NCI-H1092 treated with DMSO at 0.1 percent for 48 hours (cell line): ENCODE results near the gene NEDD9.

ENCODE experiments used
- DNase-seq: peaks from one replicate; lab custom pipeline; 2025; lab: John Stamatoyannopoulos, UW

NEDD9 gene

DNA sequence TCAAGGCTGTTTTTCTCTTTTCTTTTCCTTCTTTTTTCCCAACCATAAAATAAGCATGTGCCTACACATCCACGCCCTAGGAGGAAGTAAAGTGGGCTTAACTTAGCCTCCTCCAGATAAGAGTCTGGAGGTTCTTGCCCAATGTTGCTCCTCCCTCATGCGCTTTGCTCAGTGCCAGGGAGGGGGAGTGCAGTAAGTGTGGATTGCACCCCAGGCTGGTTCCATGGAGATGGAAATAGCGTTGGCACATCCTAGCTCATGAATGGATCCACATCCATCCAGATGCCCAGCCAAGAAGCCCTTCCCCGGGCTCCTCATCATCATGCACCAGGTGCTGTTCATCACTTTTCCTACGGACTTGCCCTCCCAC, 58.2 kb downstream of the NEDD9 start:
- no peak for DNase-seq

DNA sequence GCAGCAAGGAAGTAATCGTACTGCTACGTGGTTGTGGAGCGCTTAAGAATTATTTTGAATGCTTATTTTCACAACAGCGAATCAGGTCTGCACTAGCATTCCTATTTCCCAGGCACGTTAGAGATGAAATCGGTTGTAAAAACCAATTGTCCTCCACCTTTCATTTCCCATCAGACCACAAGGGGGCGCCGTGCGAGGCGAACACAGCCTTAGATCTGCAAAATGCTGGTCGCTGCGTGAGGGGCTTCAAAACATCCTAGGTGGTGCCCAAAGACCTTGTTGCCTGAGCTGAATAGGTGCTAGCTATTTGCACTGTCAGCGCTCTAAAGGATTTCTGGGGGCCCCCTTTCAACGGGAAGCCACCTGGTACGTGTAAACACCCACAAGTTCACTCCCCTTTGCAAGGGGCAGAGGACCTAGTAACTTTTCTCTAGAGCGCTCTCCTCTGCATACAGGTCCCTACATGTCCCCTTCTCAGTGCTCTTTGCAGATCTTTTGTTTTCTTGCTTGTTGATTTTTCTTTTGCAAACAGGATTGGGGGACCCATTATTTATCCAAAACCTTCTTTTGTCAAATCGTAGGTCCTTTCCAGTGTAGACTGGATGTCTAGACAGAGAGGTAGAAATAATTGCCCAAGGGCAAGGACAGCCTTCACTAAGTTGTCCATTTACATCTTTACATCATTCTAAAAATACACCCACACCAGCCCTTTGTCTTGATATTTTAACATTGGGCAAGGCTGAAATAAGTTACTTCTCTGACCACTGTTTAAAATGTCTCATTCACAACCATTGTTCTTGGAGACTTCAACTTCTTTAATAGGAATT, 59.8 kb downstream of the NEDD9 start:
- DNase-seq: no peak

DNA sequence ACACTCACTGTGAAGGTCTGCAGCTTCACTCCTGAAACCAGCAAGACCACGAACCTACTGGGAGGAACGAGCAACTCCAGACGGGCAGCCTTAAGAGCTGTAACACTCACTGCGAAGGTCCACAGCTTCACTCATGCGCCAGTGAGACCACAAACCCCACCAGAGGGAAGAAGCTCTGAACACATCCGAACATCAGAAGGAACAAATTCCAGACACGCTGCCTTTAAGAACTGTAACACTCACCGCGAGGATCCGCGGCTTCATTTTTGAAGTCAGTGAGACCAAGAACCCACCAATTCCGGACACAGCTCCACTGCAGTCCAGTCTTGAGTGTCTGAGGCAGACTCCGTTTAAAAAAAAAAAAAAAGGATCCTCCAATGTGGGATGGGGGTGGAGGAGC, 60.5 kb downstream of the NEDD9 start:
- DNase-seq: no peak

DNA sequence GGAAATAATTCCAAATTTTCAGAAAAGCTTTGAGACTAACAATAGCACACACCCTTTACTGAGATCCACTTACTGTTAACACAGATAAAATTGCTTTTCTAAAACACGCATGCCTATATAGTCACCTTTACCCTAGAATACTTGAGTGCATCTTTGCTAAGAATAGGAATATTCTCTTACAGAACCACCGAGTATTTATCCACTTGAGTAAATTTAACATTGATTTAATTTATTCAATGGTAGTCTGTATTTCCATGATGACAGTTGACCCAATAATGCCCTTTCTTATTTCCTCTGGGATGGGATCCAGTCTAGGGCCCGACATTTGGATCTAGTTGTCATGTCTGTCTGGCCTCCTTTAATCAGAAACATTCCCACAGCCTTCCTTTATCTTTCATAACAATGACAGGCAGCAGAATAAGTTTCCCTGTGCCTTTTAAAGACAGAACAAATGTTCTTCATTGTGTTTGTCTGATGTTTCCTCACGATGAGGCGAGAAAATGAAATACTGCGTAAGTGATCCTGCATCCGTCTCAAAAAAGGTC, 64.3 kb downstream of the NEDD9 start:
- DNase-seq: no peak

DNA sequence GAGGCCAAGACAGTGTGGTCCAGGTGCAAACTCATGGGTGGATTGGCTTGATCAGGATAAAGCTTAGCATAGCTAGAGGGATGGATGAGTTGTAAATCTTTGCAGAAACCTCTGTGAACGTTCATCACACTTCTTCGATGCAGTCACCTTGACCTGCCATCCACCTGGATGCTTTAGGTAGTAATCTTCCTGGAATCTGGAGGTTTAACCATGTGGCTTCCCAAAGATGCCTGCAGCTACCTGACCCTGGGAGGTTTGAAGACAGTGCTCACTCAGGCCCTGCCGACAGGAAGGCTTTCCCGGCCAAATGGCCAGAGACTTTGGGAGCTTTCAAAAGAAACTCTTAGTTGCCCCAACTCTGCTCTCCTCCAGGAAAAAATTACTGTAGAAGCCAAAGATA, 65.5 kb downstream of the NEDD9 start:
- no peak for DNase-seq

DNA sequence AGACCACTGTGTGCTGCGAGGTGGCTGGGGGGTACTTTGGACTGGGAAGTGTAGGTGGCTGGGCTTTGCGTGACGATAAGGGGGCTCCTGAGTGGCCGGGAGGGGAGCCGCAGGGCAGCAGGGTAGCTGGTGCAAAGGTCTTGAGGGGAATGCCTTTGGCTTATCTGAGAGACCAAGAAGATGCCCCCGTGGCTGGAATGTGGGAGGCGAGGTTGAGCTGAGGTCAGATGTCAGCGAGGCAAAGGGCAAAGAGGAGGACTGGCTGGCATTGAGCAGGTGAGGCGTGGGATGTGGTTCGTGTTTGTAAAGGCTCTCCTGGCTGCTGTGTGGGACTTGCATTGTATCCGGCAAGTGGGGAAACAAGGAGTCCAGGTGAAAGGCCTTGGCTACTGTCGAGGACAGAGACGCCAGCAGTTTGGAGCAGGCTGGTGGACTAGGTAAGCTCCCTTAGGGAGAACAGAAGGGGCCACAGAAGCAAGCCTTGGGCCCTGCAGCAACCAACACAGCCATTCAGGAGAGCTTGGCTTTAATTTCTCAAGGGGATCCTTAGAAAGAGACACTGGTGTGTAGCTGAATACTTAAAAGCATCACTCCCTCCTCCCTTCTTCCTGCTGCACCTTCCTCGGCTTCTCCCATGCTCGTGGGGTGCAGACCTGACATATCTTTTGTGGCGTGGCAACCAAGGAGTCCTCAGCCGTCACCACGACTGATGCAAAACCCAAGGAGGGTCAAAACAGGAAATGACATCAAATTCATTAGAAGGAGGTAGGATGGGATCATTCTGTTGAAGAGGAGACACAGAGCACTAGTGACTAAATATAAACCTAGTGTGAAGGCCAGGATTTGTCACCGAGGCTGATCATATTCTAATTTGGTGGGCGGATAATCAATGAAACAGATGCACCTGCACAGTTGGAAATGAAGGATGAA, 67.5 kb downstream of the NEDD9 start:
- DNase-seq: no peak

DNA sequence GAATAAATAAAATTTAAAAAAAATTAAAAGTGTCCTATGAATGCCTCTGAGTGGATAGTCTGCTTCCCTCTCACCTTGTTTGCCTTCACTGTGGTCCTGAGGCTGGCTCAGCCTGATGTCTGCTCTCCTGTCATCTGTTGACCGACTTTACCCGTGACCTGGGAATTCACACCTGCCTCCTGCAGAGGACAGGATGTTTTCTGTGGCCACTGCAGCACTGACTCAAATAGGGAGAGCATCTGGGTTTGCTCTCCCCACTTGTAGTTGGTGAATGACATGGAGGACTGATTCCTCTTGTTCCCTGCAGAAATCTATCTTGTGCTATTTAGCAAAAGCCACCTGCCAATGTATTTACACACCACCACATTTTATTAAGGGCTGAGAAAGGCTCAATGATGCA, 68.5 kb downstream of the NEDD9 start:
- no peak for DNase-seq

DNA sequence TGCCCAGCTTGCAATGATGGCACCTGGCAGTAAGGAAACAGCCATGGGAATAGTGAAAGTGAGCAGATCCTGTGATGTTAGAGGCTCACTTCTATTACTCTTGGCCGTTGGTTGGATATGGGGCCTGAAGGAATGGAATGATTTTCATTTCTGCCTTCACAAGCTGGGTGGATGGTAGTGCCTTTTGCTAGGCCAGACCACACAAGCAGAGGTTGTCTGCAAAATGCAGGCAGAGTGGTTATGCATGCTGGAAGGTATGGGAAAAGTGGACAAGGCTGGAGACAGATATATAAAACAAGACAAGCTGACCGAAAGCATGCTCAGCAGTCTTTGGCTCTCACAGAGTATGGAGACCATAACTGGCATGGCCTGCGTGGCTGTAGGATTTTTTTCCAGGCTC, 70.2 kb downstream of the NEDD9 start:
- no peak for DNase-seq

DNA sequence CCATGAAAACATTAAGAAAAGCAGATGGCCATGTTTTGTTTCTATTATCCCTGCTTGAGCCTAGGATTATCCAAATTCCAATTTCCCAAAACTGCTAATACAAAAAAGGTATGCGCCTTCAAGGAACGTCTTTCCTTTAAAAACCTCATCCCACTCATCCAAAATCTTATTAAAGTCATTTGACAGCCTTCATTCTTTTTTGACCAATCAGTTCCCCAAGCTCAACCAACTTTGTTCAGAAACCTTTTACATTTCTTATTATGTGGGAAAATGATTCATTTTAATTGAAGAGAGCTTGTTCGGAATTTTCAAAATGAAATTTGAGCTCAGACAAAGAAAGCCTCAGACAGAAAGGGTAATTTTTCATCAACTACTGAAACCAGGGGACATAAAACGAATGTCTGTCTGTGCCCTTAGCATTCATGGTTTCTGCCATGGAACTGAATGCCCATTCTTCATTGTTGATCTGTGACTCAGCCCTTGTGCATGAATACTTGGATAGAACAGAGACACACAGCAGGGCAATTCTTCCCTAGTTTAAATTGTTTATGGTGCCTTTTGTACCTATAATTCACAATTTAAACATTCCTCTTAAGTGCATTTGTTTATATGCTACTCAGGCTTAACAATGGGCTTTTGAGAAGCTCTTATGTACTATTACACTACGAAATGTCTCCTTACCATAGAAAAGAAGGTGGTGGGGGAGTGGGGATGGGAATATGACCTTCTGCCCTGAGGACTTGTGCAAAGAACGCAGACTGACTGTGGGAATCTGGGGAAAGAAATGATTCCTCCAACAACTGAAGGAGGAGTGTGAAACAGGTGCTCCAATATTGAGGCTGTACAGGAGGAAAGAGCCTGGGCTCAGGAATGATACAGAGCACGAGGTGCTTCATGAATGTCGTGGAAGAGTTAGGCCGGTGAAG, 71.2 kb downstream of the NEDD9 start:
- DNase-seq: no peak

DNA sequence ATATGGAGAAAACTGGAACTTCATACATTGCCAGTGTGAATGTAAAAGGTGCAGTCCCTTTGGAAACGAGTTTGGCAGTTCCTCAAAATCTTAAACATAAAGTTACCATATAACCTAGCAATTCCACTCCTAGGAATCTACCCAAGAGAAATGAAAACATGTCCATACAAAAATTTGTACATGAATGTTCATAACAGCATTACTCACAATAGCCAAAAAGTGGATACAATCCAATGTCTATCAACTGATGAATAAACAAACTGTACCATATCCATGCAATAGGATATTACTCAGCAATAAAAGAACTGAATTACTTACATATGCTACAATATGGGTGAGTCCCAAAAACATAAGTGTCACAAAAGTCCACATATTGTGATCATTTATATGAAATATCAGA, 72.3 kb downstream of the NEDD9 start:
- no peak for DNase-seq

DNA sequence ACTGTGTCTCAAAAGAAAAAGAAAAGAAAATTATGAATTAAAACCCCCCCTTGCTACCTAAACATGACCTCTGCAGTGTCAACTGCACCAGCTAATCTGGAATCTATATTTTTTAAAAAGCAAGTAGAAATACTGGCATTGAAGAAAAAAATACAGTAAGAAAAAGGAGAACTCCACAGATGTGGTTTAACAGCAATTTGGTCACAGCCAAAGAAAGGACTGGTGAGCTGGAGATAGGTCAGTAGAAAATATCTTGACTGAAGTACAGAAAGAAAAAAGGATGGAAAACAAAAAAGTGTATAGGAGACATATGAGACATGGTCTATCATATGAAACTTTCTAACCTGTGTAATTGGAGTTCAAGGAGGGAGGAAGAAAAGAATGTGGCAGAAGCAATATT, 76.9 kb downstream of the NEDD9 start:
- DNase-seq: no peak

DNA sequence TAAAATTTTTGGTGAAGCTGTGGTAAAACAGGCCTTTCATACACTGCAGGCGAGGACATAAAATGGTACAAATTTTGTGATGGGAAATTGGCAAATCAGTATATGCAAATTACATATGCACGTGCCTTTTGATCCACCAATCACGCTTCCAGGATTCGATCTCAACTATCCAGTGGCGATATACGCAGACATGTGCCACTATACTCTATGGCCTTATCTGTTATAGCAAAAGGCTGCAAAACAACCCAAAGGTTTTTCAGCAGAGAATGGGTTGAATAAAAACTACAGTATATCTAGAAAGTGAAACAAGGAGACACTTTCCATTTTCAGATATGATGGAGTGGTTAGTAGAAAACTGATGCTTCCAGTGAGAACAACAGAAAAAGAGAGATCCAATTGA, 79.0 kb downstream of the NEDD9 start:
- DNase-seq: no peak

DNA sequence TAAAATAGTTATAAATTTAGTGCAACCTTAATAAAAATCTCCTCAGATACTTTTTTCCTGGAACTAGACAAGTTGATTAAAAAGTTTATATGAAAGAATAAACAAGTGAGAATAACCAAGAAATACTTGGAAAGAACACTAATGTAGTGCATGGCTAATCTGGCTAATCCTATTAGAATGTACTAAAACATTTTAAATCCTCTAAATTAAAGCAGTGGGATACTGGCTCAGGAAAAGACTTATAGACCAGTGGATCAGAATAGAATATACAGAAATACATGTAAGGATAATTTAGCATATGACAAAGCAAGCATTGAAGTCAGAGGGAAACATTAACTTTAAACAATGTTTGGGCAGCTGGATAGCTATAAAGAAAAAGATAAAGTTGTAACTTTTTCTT, 79.9 kb downstream of the NEDD9 start:
- DNase-seq: no peak

DNA sequence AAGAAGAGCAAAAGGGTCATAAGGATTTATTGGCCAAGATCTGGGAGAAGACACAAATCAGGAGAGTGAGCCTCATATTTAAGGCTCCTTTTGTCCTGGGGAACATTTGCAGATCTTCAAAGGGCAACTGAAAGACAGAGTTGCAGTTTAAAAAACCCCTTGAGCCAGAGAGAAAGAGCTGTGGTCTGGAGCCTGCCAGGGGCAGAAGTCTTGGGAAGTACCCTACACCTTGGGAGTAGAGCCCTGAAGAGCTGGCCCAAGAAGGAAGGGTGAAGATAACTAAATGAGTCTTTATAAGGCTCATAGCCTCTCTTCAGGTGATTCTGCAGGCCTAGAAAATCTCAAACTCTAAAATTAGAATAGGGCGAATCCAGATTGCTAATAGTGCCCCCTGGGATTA, 81.0 kb downstream of the NEDD9 start:
- DNase-seq: no peak

DNA sequence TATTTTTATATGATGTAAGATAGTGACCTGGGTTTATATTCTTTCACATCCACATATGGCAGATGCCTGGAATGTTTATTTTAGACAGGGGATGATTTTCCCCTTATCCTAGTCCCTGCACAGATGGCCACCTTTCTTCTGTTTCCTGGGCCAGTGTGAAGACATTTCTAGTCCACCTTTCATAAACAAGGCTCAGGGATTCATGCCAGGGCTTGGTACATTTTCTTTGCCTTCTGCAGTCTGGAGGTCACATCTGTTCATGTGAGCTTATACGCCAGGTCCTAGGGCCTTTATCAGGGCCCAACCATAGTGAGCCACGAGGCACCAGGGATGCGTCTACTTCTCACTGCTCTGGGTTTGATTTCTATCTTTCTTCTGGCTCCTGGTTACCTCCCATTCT, 82.9 kb downstream of the NEDD9 start:
- no peak for DNase-seq

DNA sequence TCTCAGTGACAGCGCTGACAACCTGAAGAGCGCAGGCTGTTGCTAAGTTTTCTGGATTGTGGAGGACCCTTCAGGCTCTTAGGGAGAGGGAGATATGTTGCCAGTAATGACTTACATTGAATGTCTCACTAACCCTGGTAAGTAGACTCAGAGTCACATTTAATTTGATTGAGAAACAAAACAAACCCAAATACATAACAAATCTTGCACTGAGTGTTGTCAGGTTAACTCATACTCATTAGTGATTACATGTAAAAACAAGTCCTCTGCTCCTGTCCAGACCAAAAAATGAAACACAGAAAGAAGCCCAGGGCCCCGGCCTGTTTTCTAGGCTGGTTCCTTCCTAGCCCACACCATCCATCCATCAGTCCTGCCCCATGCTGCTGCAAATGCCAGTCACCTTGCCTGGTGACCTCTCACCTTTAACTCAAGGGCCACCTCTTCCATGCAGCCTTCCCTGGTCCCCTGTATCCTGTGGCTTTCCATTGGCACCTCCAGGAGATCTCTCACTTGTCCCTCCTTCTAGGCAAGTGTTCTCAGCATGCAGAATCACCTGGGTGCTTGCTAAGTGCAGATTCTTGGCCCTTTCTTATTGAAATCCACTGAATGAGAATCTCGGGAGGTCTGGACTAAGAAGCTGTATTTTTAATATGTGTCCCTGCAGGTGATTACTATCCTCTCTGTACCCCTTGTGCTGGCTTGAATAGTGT, 86.2 kb downstream of the NEDD9 start:
- no peak for DNase-seq

DNA sequence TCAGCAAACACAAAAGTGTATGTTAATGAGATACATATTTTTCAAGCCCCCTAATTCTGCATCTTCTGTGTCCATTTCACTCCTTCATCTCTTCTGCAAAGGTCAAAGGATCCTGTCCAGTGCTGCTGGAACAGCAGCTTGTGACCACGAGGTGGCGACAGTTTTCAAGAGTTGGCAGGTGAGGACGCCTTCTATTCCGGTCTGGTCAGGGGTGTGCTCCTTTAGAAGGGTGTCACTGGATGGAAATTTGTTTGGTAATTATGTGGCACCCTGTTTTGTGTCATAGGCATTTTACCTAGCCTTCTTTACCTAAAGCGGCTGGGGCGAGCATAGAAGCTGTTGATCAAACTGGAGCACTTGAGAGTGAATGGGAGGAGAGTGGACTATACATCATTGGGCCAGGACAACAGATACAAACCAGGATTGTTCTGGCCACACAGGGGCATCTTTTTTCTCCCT, 88.0 kb downstream of the NEDD9 start:
- DNase-seq: no peak

DNA sequence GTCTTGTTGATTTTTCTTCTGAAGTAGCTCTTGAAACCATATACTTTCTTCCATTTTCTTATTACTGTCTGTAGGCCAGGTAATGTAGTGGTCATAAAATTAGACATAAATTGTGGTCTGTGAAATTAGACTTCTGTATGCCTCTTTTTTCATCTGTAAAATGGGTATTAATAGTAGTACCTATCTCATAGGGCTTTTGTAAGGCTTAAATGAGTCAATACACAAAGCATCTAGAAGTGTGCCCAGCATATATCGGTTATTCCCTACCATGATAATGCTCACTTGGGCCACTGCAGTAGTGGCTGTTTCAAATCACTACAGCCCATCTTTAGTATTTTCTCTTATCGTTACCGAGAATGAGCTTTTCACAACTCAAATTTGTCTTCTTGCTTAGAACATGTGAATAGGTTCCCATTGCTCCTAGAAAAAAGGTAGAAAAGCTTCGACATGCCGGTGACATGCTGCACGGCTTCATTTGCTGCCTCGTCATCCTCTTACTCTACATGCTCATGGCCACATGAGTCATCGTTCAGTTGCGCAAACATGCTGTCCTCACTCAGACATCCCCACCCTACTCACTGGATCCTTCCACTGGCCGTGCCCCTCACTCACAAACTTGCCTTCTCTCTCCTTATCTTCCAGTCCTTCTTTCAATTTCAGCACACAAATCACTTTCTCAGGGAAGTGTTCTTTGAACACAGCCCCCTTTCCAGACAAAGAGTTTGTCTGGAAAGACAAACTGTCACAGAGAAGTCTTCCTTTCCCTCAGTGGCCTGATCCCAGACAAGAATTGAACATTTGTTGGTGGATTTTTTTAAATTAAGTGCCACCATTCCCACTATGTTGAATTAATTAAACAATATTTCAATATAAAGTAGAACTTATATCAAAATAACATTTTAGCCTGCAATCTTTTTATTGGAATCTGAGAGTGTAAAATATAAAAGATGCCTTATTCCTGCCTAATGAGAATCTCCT, 88.8 kb downstream of the NEDD9 start:
- no peak for DNase-seq

DNA sequence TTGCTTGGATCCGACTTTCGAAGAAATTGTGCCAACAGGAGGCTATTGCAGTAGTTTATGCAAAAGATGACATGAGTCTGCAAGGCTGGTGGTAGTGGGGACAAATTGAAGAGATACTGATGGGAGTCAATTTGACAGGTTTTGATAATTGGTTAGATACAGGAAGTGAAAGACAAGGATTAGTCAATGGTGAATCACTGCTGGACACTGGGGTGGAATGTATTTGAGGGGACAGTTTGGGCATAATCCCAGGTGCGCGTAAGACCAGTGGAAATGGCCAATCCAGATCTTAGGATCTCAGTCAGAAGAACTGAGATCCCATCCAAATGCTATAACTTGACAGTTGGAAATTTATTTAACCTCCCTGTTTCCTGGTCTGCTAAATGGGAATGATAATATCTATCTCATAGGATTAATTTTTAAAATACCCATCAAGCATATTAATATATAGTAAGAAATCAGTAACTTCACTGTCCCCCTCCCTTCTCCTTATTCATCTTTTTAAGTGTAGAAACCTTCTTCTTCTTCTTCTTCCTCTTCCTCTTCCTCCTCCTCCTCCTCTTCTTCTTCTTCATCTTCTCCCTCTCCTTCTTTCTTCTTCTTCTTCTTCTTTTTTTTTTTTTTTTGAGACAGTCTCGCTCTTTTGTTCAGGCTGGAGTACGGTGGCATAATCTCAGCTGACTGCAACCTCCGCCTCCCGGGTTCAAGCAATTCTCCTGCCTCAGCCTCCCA, 90.0 kb downstream of the NEDD9 start:
- DNase-seq: no peak
